ENCODE results near the gene MAP2K3.

DNA sequence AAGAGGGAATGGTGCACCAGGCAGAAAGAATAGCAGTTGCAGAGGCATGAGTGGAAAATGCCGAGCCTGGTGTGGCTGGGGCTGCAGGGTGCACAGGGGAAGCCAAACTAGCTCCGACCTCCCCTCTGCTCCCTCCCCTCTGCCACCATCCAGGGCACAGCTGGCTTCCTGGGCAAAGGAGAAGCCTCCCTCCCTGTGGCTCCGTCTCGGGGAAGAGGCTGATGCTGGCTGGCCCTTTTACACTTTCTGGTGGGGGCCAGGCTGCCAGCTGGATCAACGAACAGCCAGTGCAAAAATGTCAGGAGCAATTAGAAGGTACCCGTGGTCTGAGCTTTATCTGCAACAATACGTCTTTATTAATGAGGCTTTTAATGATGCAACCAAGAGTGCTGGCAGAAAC, 54.5 kb downstream of the MAP2K3 start:
- TF ChIP-seq, protein P1, sequence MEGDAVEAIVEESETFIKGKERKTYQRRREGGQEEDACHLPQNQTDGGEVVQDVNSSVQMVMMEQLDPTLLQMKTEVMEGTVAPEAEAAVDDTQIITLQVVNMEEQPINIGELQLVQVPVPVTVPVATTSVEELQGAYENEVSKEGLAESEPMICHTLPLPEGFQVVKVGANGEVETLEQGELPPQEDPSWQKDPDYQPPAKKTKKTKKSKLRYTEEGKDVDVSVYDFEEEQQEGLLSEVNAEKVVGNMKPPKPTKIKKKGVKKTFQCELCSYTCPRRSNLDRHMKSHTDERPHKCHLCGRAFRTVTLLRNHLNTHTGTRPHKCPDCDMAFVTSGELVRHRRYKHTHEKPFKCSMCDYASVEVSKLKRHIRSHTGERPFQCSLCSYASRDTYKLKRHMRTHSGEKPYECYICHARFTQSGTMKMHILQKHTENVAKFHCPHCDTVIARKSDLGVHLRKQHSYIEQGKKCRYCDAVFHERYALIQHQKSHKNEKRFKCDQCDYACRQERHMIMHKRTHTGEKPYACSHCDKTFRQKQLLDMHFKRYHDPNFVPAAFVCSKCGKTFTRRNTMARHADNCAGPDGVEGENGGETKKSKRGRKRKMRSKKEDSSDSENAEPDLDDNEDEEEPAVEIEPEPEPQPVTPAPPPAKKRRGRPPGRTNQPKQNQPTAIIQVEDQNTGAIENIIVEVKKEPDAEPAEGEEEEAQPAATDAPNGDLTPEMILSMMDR (conservative IDR thresholded peaks at IDR 0.05; ENCODE audit: low read length), result no peak
- TF ChIP-seq EZH2phosphoT487 (IDR thresholded peaks at IDR 0.05; ENCODE audit: borderline replicate concordance, low read depth, low read length), result no peak
